ENCODE results near the gene TIPARP.
A peak's percentile ranks its signal among the peaks of the same experiment; 100 is the strongest.

Gene TIPARP

DNA sequence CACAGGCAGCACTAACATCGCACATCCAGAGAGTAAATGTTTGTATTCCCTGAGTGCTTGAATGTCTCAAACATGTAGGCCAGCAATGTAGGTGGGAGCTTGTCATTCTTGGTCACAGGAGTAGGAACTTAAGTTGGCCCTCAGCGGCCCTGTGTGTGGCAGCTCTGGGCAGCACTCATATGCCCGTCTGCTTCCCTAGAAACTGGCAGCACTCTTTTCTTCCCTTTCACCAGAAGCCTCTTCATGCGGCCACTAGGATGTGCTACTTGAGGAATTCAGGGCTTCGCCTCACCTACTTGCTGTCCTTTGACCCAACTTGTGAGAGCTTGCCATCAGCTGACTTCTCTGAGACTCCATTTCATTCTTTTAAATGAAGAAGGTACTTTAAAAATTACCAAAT, 69.5 kb downstream of the TIPARP start:
- DNase-seq = peak in 1 of 2 donors; percentile 26

GRCh38 chr3:156744631-156745030, 70.2 kb downstream of the TIPARP start:
- no peak for DNase-seq

DNA sequence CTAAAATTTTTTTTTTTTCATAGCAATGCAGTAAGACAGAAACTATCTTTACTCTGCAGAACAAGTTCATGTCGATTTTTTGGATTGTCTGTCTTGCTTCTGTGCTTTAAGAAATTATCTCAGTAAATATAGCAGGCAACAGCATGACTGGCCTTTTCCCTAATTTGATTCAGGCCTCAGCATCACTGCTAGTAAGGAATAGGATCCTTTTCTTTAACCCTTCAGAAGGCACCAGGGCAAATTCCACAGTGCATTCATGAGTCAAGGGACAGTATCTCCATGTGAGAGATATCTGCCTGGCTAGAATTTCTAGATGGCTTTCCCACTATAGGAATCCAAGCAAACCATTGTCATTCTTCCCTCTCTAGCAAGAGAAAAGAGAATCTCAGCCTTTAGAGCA, 71.4 kb downstream of the TIPARP start:
- no peak for DNase-seq

GRCh38 chr3:156747046-156747445, 72.7 kb downstream of the TIPARP start:
- DNase-seq = no peak

DNA sequence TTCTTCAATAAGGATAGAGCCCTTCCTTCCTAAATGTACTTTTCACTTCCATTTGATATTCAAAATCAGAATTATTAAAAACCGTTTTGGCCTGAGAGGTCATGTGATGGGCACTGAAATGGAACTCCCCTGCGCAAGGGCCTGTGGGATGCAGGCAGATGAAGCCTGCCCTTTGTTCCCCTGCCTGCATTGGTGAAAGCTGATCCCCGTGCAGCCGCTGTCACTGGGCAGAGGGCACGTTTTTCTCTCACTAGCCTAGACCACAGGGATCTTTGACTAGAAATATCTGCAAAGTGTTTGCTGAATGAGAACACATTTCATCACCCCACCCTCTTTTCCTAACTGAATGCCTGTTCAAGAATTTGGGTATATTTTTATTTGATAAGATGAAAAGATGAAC, 74.9 kb downstream of the TIPARP start:
- DNase-seq = no peak

- no peak for DNase-seq
These were observed 75.9 kb downstream of the TIPARP start for GRCh38 chr3:156750191-156750873.

- no peak for DNase-seq
These were observed 76.5 kb downstream of the TIPARP start for GRCh38 chr3:156750874-156751245.

DNA sequence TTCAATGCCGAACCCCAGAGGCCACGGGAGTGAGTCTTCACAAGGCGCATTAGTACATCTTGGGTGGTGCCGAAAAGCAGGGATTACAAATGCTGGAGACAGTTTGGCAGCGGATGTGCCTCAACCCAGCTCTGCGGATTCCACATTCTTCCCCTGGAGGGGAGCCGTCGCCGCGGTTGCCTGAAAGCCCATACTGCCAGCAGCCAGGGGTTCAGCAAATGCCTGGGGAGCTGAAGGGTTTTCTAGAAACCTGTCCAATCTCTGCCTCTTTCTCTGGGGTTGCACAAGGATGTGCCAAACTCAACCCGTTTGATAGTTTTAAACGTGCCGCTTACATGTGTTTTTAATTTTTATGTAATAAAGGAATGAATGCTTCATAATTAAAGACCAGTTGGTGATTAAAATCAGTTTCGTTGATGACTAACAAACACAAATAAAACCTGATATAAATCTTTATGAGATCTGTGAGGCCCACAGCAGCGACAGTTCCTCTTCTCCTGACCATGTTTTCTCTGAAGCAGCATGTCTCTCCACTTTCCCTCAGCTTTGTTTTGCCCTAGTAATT, 77.2 kb downstream of the TIPARP start:
- no peak for DNase-seq
